T-helper 22 cell (primary cell): ENCODE data around the gene FRMD6.
A peak's percentile ranks its signal among the peaks of the same experiment; 100 is the strongest.

Source experiments
- DNase-seq: peaks from one replicate; pipeline ENCODE4 v3.0.0-alpha.2; 2020; ENCODE audit warnings: low read depth

The FRMD6 gene

DNA sequence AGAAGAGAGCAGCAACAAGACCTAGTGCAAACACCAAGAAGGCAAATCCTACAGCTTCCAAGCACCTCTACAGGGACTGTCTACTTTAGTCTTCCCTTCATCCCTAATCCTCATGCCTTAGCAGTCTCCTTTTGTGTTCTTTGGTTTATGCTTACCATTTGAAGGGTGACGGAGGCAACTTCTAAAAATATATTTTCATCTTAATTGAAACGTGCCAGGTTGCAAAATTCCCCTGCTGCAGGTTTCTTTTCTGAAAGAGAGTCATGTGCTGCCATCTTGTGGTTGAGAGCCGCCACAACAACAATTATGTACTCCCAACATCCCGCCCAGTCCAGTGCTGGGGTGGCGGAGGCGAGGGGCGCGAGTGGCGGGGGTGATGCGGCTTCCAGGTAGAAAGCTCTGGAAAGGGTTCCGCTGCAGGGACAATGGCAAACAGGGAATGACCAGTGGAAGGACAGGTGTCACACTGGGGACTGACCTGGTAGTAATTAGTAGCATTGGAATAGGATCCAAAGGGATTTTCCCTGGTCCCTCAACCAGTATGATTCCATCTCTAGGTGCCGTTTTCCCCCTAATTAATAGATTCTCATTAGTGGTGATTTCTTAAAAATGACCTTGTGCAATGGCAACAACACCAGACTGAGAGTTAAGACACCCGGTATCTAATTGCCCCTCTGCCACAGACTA, 128.4 kb downstream of the FRMD6 start:
- peak; percentile 34 for DNase-seq
